ENCODE data around the gene GABRA5. TPM values are rescaled to one million over a fixed set of nuclear protein-coding genes. Genes with fewer than 3 reads are reported as not detected.

The GABRA5 gene
- total and polyA plus RNA-seq, 2 experiments from 2014 or later, result 11.5 to 25.9 TPM

DNA sequence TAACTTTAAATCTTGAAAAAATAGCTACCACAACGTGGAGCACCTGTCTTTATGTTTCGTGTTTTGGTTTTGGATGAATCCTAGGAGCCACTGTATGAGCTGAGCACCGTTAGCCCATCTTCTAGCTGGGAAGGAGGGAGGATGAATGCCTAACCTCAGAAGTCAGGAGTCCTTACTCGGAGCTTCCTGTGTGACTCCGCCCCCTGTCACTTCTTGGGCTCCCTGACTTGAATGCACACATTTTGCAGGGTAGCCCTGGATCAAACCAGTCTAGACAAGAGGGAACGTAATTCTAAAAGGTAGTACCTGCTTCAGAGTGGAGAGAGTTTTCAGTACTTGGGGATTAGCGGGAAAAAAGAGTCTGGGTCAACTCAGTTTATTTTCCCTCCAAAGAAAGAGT lies 5.3 kb downstream of the GABRA5 start:
- H3K4me3 ChIP-seq, result no peak overlapping the region
- TF ChIP-seq ZNF462 (CRISPR knock-in tag; IDR thresholded peaks at IDR 0.05) (no peak), EZH2phosphoT487 (IDR thresholded peaks at IDR 0.05; ENCODE audit: unreplicated experiment) (no peak), STAT1 (IDR thresholded peaks at IDR 0.05; ENCODE audit: unreplicated experiment) (no peak)
- peaks cover 12% of the 10 kb centered on the region for H3K27me3 Mint-ChIP-seq (ENCODE audit: insufficient read depth, low read depth, poor library complexity)
- DNase-seq (ENCODE audit: low spot score) (peak; percentile 45), ATAC-seq (peak; percentile 10; the same call in 2 of the 3 replicates)
- no peak overlapping the region for H3K4me2 ChIP-seq
- H2AFZ ChIP-seq, result no peak overlapping the region
- no peaks in the 10 kb centered on the region for H3K79me2 ChIP-seq (replicated peaks; ENCODE audit: insufficient read depth)
- no peaks in the 10 kb centered on the region for H3K9me3 Mint-ChIP-seq
- no peak overlapping the region for H3K27ac ChIP-seq (ENCODE audit: low read depth)
- H3K4me1 Mint-ChIP-seq, result peaks cover 15% of the 10 kb centered on the region
- H3K4me3 Mint-ChIP-seq, result no peak overlapping the region
- no peaks in the 10 kb centered on the region for H3F3A ChIP-seq (replicated peaks; ENCODE audit: low read depth)
- H4K20me1 ChIP-seq (replicated peaks; ENCODE audit: insufficient read depth), result no peaks in the 10 kb centered on the region
- no peaks in the 10 kb centered on the region for H3K36me3 ChIP-seq (ENCODE audit: insufficient read depth)
- peaks cover 6% of the 10 kb centered on the region; the same call in 1 of the 2 replicates for H3K4me1 ChIP-seq (ENCODE audit: insufficient read depth)
- peaks cover 28% of the 10 kb centered on the region for H3K27me3 ChIP-seq (ENCODE audit: insufficient read depth)
- H3K9me2 ChIP-seq (ENCODE audit: insufficient read depth), result no peaks in the 10 kb centered on the region
- H3K36me3 Mint-ChIP-seq (ENCODE audit: low read depth), result 0 out of 3 replicates have a peak, but pooled peaks cover 3% of the 10 kb centered on the region
- H3K27ac Mint-ChIP-seq, result no peak overlapping the region

DNA sequence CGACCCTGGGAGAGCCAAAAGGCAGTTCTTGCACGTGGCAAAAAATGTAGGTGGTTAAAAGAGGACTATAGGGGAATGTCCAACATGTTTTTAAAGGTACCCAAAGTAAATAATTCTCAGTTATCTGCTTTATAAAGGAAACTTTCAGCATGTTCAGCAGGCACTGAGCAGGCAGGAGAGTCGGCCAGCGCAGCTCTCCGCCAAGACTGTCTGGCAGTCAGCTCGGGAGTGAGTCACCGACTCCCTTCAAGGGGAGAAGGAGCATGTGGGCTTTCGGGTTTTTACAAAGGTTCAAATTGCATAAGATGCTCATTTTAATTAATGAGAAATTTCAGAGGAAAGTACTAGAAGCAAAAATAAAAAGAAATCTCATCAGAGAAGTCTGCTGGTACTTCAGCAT lies 7.0 kb downstream of the GABRA5 start:
- no peaks in the 10 kb centered on the region for H3K9me3 Mint-ChIP-seq
- H3K9me2 ChIP-seq (ENCODE audit: insufficient read depth), result no peaks in the 10 kb centered on the region
- H3K4me2 ChIP-seq, result no peak overlapping the region
- no peaks in the 10 kb centered on the region for H3K36me3 ChIP-seq (ENCODE audit: insufficient read depth)
- H3K4me1 ChIP-seq (ENCODE audit: insufficient read depth), result no peaks in the 10 kb centered on the region
- no peak overlapping the region for H3K4me3 Mint-ChIP-seq
- H3K4me3 ChIP-seq, result no peak overlapping the region
- H4K20me1 ChIP-seq (replicated peaks; ENCODE audit: insufficient read depth), result no peaks in the 10 kb centered on the region
- no peak for ATAC-seq
- H3K27ac Mint-ChIP-seq, result no peak overlapping the region
- H3K27me3 Mint-ChIP-seq (ENCODE audit: insufficient read depth, low read depth, poor library complexity), result peaks cover 5% of the 10 kb centered on the region
- 0 out of 3 replicates have a peak, but pooled peaks cover 3% of the 10 kb centered on the region for H3K36me3 Mint-ChIP-seq (ENCODE audit: low read depth)
- no peak overlapping the region for H2AFZ ChIP-seq
- peaks cover 10% of the 10 kb centered on the region; the same call in 2 of the 3 replicates for H3K4me1 Mint-ChIP-seq
- no peak overlapping the region for H3K27ac ChIP-seq (ENCODE audit: low read depth)
- no peak for DNase-seq (ENCODE audit: low spot score)
- no peaks in the 10 kb centered on the region for H3K79me2 ChIP-seq (replicated peaks; ENCODE audit: insufficient read depth)
- H3K27me3 ChIP-seq (ENCODE audit: insufficient read depth), result peaks cover 12% of the 10 kb centered on the region
- no peaks in the 10 kb centered on the region for H3F3A ChIP-seq (replicated peaks; ENCODE audit: low read depth)
- TF ChIP-seq ZNF462 (CRISPR knock-in tag; IDR thresholded peaks at IDR 0.05), result no peak
- no peak for TF ChIP-seq EZH2phosphoT487 (IDR thresholded peaks at IDR 0.05; ENCODE audit: unreplicated experiment)
- TF ChIP-seq, protein P1, sequence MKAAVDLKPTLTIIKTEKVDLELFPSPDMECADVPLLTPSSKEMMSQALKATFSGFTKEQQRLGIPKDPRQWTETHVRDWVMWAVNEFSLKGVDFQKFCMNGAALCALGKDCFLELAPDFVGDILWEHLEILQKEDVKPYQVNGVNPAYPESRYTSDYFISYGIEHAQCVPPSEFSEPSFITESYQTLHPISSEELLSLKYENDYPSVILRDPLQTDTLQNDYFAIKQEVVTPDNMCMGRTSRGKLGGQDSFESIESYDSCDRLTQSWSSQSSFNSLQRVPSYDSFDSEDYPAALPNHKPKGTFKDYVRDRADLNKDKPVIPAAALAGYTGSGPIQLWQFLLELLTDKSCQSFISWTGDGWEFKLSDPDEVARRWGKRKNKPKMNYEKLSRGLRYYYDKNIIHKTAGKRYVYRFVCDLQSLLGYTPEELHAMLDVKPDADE (IDR thresholded peaks at IDR 0.05), result no peak
- TF ChIP-seq NANOG (IDR thresholded peaks at IDR 0.05; ENCODE audit: borderline replicate concordance), result no peak

All from GM23338 (cell line).